ENCODE measurements around the gene ZNF331.

- TF ChIP-seq CTCF (conservative IDR thresholded peaks at IDR 0.05; ENCODE audit: low read depth, low read length) (no peak), EZH2 (IDR thresholded peaks at IDR 0.05; ENCODE audit: low read length, unreplicated experiment) (no peak)
These were observed 57.0 kb downstream of the ZNF331 start for GRCh38 chr19:53594811-53595509.
